GM21576 (cell line): ENCODE measurements around the gene TBCB.
"Not testable (repeated sequence)": the region's sequence is repeated elsewhere in the genome, so short reads cannot be mapped to it uniquely, and the experiment has no call there.

Experiments
- ATAC-seq: cut with Tn5 transposase; IDR thresholded peaks from one replicate; pipeline ENCODE4 v1.9.1; 2021; ENCODE audit warnings: mild to moderate bottlenecking, moderate library complexity; ENCODE audit not compliant: unreplicated experiment

TBCB gene

GRCh38 chr19:36169084-36169760, 54.0 kb downstream of the TBCB start:
- no peak for ATAC-seq

- ATAC-seq, result no peak
Measured at GRCh38 chr19:36172852-36173251, 57.6 kb downstream of the TBCB start.

- ATAC-seq, result not testable (repeated sequence)
Measured at GRCh38 chr19:36173846-36174245, 58.6 kb downstream of the TBCB start.
